HCT116 (cell line): ENCODE data around the gene ARPC1B.

Experiments used
- CTCF ChIP-seq, 3 experiments: fragments of 200-600 bp in 1 of 3; sonication (generic) in 1 of 3; IDR thresholded peaks in 2 of 3; conservative IDR thresholded peaks in 1 of 3; 2 replicates each; pipeline ENCODE4 v1.5.1; 2012 to 2017; ENCODE audit warnings: low read depth in 2 of 3, low read length in 2 of 3, antibody characterized with exemption in 1 of 3, borderline replicate concordance in 1 of 3, control low read depth in 1 of 3, mild to moderate bottlenecking in 1 of 3, mixed read lengths in 1 of 3, mixed run types in 1 of 3, moderate library complexity in 1 of 3; ENCODE audit not compliant: insufficient read depth in 1 of 3
- POLR2A ChIP-seq: IDR thresholded peaks from 2 replicates; pipeline ENCODE4 v1.7.0; 2011; ENCODE audit warnings: borderline replicate concordance; ENCODE audit not compliant: insufficient read depth, insufficient read length; ENCODE audit errors: extremely low read depth
- RAD21 ChIP-seq: IDR thresholded peaks from 2 replicates; pipeline ENCODE4 v1.6.1; 2012; ENCODE audit warnings: low read depth, mild to moderate bottlenecking
- REST ChIP-seq: IDR thresholded peaks from 2 replicates; pipeline ENCODE4 v1.6.1; 2012; ENCODE audit warnings: low read depth
- SP1 ChIP-seq: IDR thresholded peaks from 2 replicates; pipeline ENCODE4 v1.6.1; 2012; ENCODE audit warnings: low read depth
- SRF ChIP-seq: IDR thresholded peaks from 2 replicates; pipeline ENCODE4 v1.6.1; 2012; ENCODE audit warnings: low read depth
- TCF7L2 ChIP-seq: IDR thresholded peaks from 2 replicates; pipeline ENCODE4 v1.7.0; 2011; ENCODE audit warnings: borderline replicate concordance, inconsistent platforms; ENCODE audit not compliant: insufficient read depth, insufficient read length; ENCODE audit errors: extremely low read depth
- ZNF274 ChIP-seq: fragments of 200-500 bp; sonication (Bioruptor generic); IDR thresholded peaks from 2 replicates; pipeline ENCODE4 v1.6.1; 2014; ENCODE audit warnings: mild to moderate bottlenecking, low read depth, low read length, inconsistent platforms

- no peak for TF ChIP-seq RAD21
- TF ChIP-seq SRF: no peak
- TF ChIP-seq CTCF (IDR thresholded peaks at IDR 0.05 in 2 of 3, conservative IDR thresholded peaks at IDR 0.05 in 1 of 3; ENCODE audit: borderline replicate concordance in 1 of 3, insufficient read depth in 1 of 3, low read depth in 2 of 3, low read length in 2 of 3): no peak
- no peak for TF ChIP-seq SP1
- TF ChIP-seq POLR2A: no peak
- no peak for TF ChIP-seq ZNF274
- TF ChIP-seq TCF7L2: no peak
- TF ChIP-seq REST: no peak
Measured at GRCh38 chr7:99357701-99358490, 16.6 kb upstream of the ARPC1B start.
